Endothelial cell (in vitro differentiated cells): ENCODE results near the gene HNRNPH1. TPM values are rescaled to one million over a fixed set of nuclear protein-coding genes. Genes with fewer than 3 reads are reported as not detected.

ENCODE experiments used
- DNase-seq: peaks from one replicate; pipeline ENCODE4 v3.0.0; 2021; ENCODE audit warnings: low spot score
- H3K27ac Mint-ChIP-seq: one replicate; pipeline ENCODE4 v1.8.0; 2021; ENCODE audit warnings: mixed read lengths, inconsistent platforms; ENCODE audit not compliant: unreplicated experiment
- H3K27me3 Mint-ChIP-seq: one replicate; pipeline ENCODE4 v1.8.0; 2021; ENCODE audit warnings: mild to moderate bottlenecking, moderate library complexity, mixed read lengths, inconsistent platforms; ENCODE audit not compliant: unreplicated experiment
- H3K36me3 Mint-ChIP-seq: one replicate; pipeline ENCODE4 v1.8.0; 2021; ENCODE audit warnings: mild to moderate bottlenecking, low read depth, mixed read lengths, inconsistent platforms; ENCODE audit not compliant: unreplicated experiment
- H3K4me1 Mint-ChIP-seq: one replicate; pipeline ENCODE4 v1.8.0; 2021; ENCODE audit warnings: mild to moderate bottlenecking, mixed read lengths, inconsistent platforms; ENCODE audit not compliant: unreplicated experiment
- H3K4me3 Mint-ChIP-seq: one replicate; pipeline ENCODE4 v1.8.0; 2021; ENCODE audit warnings: mild to moderate bottlenecking, mixed read lengths, inconsistent platforms; ENCODE audit not compliant: unreplicated experiment
- H3K9me3 Mint-ChIP-seq: one replicate; pipeline ENCODE4 v1.8.0; 2021; ENCODE audit warnings: mixed read lengths, inconsistent platforms; ENCODE audit not compliant: unreplicated experiment
- total RNA-seq: library from RNA; stranded (reverse); fragmentation: NEBNext Ultra II Directional; extraction: Animal tissue kit (Norgen Biotek cat#: 25700); gene quantifications from one replicate; pipeline ENCODE4 v1.2.1, GENCODE V29; 2021; ENCODE audit not compliant: unreplicated experiment
- TF ChIP-seq, protein P1 (sequence below): fragments of 200-600 bp; sonication (generic); IDR thresholded peaks from one replicate; pipeline ENCODE4 v1.5.0; 2021; ENCODE audit warnings: antibody characterized with exemption; ENCODE audit not compliant: unreplicated experiment

The HNRNPH1 gene
- total RNA-seq, 1 donor from 2014 or later = 852 TPM

DNA sequence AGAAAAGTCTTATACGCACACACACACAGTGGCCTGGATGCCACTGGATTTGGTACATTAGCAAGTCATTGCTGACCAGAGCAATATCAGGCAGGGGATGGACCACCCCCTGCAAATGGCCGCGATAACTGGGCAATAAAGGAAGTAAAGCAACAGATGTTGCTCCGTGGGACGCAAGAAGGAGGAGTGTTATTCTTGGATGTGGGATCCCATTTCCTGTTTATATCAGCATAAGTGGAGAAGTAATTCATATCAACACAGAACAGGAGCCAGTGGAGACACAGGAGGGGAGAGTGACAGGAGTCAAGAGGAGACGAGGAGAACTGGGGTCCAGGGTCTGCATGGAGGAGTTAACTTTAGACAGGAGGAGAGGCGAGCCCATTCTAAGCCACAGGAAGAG is 54.8 kb downstream of the HNRNPH1 start:
- no peak overlapping the region for H3K4me3 Mint-ChIP-seq
- H3K9me3 Mint-ChIP-seq = no peaks in the 10 kb centered on the region
- no peaks in the 10 kb centered on the region for H3K4me1 Mint-ChIP-seq
- H3K27ac Mint-ChIP-seq = no peak overlapping the region
- H3K36me3 Mint-ChIP-seq = peaks cover 25% of the 10 kb centered on the region
- TF ChIP-seq, protein P1, sequence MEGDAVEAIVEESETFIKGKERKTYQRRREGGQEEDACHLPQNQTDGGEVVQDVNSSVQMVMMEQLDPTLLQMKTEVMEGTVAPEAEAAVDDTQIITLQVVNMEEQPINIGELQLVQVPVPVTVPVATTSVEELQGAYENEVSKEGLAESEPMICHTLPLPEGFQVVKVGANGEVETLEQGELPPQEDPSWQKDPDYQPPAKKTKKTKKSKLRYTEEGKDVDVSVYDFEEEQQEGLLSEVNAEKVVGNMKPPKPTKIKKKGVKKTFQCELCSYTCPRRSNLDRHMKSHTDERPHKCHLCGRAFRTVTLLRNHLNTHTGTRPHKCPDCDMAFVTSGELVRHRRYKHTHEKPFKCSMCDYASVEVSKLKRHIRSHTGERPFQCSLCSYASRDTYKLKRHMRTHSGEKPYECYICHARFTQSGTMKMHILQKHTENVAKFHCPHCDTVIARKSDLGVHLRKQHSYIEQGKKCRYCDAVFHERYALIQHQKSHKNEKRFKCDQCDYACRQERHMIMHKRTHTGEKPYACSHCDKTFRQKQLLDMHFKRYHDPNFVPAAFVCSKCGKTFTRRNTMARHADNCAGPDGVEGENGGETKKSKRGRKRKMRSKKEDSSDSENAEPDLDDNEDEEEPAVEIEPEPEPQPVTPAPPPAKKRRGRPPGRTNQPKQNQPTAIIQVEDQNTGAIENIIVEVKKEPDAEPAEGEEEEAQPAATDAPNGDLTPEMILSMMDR = no peak
- DNase-seq = no peak
- no peaks in the 10 kb centered on the region for H3K27me3 Mint-ChIP-seq

DNA sequence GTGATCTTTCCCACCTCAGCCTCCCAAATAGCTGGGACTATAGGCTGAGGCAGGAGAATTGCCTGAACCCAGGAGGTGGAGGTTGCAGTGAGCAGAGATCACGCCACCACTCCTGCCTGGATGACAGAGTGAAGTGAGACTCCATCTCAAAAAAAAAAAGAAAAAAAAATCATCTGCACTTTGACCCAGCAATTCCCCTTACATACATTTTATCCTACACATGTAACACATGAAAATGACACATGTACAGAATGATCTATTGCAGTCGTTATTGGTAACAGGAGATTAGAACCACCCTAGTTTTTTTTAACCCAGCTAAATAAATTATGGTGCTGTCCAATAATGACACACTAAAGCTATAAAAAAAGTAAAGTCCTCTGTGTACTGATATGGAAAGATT is 58.9 kb downstream of the HNRNPH1 start:
- no peak overlapping the region for H3K27ac Mint-ChIP-seq
- no peak overlapping the region for H3K4me3 Mint-ChIP-seq
- no peaks in the 10 kb centered on the region for H3K27me3 Mint-ChIP-seq
- H3K4me1 Mint-ChIP-seq = peaks cover 3% of the 10 kb centered on the region
- DNase-seq = no peak
- TF ChIP-seq, protein P1 = no peak
- no peaks in the 10 kb centered on the region for H3K9me3 Mint-ChIP-seq
- peaks cover 36% of the 10 kb centered on the region for H3K36me3 Mint-ChIP-seq

Other genes with a start within 250 kb of the HNRNPH1 start
- gene RUFY1, start 73.1 kb downstream of the HNRNPH1 start, total RNA-seq = 30.5 TPM
- gene CBY3, start 57.4 kb upstream of the HNRNPH1 start, total RNA-seq = not detected
- gene CANX, start 75.3 kb upstream of the HNRNPH1 start, total RNA-seq = 568 TPM
- gene MAML1, start 109.2 kb upstream of the HNRNPH1 start, total RNA-seq = 30.0 TPM
- 1.0 TPM for gene LTC4S, start 170.3 kb upstream of the HNRNPH1 start, total RNA-seq
- gene MGAT4B, start 183.2 kb upstream of the HNRNPH1 start, total RNA-seq = 163 TPM
- 82.2 TPM for gene SQSTM1, start 197.2 kb upstream of the HNRNPH1 start, total RNA-seq
- gene MRNIP, start 235.1 kb upstream of the HNRNPH1 start, total RNA-seq = 38.5 TPM